Testis (tissue), 2 donors: ENCODE results near the gene FRAS1.

Experiments used
- POLR2A ChIP-seq: fragments of 450-650 bp; IDR thresholded peaks from one replicate; pipeline ENCODE4 v1.6.1; 2017; ENCODE audit warnings: antibody characterized with exemption, mild to moderate bottlenecking, moderate library complexity
- TF ChIP-seq, protein P1 (sequence below), 3 experiments: fragments of 450-650 bp in 2 of 3; fragments of 200-600 bp in 1 of 3; sonication (generic) in 1 of 3; IDR thresholded peaks; one replicate each; pipeline ENCODE4 v1.5.1; 2016 to 2019; ENCODE audit warnings: antibody characterized with exemption in 3 of 3, mild to moderate bottlenecking in 2 of 3, moderate library complexity in 1 of 3

DNA sequence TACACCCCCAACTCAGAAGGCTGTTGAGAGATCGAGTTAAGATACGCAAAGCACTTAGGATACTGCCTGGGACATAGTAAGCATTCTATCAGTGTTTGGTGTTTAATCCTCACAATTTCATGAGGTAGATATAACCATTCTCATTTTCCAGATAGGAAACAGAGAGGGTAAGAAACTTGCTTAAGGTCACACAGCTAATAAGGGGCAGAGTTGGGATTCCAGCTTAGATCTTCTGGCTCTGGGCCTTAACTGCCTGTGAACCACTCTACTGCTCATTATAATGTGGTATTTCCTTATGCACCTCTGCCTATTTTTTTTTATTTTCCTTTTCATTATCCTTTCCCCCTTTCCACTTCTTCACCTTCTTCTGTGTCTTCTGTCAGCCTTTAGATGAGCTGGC lies 252.2 kb downstream of the FRAS1 start:
- TF ChIP-seq, protein P1, sequence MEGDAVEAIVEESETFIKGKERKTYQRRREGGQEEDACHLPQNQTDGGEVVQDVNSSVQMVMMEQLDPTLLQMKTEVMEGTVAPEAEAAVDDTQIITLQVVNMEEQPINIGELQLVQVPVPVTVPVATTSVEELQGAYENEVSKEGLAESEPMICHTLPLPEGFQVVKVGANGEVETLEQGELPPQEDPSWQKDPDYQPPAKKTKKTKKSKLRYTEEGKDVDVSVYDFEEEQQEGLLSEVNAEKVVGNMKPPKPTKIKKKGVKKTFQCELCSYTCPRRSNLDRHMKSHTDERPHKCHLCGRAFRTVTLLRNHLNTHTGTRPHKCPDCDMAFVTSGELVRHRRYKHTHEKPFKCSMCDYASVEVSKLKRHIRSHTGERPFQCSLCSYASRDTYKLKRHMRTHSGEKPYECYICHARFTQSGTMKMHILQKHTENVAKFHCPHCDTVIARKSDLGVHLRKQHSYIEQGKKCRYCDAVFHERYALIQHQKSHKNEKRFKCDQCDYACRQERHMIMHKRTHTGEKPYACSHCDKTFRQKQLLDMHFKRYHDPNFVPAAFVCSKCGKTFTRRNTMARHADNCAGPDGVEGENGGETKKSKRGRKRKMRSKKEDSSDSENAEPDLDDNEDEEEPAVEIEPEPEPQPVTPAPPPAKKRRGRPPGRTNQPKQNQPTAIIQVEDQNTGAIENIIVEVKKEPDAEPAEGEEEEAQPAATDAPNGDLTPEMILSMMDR (IDR thresholded peaks at IDR 0.05), result no peak
- TF ChIP-seq POLR2A, result no peak
